CD4-positive, alpha-beta T cell treated with Interleukin-15 for 1 hour (primary cell): Measurements from ENCODE around the gene CD59.
"Not testable (repeated sequence)": the region's sequence is repeated elsewhere in the genome, so short reads cannot be mapped to it uniquely, and the experiment has no call there.

ENCODE experiments used
- DNase-seq: peaks from one replicate; pipeline ENCODE4 v3.0.0-alpha.2; 2020

The CD59 gene

DNA sequence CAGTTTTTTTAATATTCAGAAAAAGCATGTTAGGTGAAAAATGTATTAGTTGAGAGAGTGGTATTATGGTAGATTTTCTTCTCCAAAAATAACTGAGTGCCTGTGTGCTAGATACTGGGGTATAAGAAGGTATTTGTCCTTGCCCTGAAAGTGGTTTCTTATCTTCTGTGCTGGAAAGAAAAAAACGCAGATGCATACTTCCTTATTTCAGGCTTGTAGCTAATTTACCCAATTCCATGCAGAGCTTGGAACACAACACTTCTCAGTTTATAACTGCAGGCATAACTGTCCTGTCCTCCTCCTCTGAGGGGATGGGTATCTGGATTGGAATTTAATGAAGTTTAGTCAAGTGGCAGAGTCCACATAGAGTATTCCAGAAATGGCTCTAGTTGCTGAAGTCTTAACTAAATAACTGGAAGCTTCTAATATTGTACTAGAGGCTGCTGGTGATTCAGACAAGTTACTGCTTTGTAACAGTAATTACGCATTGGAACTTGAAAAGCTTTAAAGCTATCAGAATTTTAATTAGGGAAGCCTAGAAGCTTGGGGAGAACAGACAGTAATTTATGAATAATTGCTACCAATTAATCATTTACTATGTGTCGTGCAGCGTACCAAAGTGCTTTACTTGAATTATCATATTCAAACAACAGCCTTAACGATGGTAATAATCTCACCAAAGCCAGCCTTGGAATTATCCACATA, 22.9 kb downstream of the CD59 start:
- no peak for DNase-seq

- no peak for DNase-seq
Measured at GRCh38 chr11:33712436-33712835, 23.8 kb downstream of the CD59 start.

DNA sequence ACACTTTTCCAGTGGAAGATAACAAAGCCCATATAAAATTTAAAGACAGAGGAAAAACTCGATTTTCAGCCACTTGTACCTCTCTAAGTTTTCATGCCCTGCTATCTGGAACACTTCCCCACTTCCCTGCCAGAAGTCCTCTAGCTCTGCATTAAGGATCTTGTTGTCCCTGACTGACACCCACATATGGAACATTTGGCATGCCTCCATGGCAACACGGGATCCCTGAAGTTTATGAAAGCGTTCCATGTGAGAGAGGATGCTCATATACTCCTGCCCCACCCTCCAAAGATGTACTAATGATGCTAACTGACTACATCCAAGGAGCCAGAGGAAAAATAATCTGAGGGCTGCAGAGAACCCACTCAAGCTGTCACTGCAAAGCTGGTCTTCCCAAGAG, 26.8 kb downstream of the CD59 start:
- no peak for DNase-seq

DNA sequence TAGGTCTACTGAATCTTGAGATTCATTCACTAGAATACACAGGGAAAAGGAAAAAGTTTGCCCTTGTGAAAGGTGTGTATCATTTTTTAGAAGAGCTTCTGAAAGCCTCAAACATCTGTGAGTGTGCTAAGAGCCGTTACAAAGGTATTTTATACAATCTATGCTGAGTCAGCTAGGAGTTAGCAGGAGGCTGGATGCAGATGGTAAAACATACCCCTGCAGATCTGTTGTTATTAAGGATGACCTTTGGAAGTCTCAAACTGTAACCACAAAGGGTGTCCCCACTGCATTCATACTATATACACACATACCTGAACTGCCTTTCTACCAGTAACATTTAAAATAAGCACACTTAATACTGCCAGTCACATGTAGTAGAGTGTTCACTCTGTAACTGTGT, 27.2 kb downstream of the CD59 start:
- no peak for DNase-seq

DNA sequence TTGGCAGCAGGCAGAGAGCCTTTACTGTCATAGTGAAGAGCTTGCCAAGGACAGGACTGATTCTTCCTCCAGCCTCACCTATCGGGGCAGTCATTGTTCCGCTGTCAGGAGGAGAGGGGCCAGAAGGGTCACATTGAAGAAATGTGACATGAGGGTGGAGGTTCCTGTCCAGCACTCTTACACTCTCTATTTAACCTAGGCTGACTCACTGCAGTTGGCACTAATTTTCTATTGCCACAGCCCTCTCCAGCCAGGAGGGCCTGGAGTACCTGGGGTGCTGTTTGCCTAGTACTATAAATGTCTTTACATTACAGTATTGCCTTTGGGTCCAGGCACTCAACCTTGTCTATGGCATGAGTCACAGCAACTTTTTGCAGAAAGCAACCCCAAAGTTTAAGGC, 28.4 kb downstream of the CD59 start:
- not testable (repeated sequence) for DNase-seq

- DNase-seq = no peak
Measured at GRCh38 chr11:33706966-33707365, 29.3 kb downstream of the CD59 start.

DNA sequence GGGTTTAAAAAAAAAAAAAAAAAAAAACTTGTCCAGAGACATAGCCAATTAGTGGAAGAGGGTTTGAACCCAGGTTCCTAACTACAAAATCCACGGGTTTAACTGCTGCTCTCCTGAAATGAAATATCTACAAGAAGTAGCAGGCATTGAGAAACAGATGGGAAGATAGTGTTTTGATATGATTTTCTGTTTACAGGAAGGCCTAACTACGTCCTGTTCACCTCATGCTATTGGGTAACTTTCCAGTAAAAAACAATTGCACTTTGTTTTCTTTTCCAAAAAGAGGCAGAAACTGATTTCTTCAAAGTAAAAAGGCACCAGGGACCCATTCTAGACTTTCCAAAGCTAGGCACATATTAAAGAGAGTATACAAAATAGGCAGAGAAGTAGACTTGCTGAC, 29.7 kb downstream of the CD59 start:
- DNase-seq = no peak

DNA sequence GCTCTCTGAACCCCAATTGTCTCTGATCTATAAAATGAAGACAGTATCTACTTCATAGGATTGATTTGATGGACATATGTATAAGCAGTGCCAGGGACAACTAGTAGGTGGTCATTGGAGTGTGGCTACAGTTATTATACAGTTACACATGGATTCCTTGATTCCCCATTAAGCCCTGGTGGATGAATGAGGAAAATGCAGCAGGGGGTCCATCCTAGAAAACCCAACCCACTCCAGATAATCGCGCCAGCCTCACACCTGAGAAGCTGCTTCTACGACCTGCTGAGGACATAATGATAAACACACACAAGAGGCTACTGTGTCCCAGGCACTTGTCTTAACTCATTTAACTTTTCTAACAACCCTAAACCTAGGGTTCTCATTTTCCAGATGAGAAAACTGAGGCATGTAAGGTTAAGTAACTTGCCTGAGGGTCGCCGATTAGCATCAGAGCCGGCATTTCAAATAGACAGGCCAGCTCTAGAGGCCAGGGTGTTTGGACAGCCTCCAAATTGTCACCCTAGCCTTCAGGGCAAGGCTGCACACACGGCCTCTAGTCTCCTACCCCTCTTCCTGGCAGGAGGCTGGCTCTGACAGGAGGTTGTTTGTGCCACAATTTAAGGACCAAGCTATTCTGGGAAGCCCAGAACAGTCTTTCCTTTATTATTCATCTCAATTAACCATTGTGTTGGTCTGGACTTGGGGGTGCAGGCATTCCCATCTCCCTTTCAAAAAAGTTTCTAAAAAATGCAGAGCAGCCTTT, 31.8 kb downstream of the CD59 start:
- DNase-seq = no peak

- DNase-seq = no peak
Measured at GRCh38 chr11:33703788-33704187, 32.4 kb downstream of the CD59 start.

DNA sequence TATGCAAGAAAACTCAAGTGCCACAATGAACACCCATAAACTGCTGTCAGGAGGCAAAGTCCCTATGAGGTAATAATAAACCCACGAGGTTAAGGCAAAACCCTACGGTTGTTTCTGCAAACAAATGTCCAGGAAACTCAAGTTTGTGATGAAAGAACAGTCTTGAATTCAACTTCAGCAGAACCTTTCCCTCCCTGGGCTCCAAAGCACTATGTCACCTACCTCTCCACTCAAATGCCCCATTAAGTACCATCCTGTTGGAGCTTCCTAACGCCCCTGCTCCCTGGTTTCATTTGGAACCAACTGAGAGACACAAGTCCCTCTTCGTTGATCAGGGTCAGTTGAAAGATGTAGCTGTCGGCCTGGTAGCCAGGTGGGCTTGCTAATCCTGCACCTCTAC, 33.0 kb downstream of the CD59 start:
- no peak for DNase-seq

DNA sequence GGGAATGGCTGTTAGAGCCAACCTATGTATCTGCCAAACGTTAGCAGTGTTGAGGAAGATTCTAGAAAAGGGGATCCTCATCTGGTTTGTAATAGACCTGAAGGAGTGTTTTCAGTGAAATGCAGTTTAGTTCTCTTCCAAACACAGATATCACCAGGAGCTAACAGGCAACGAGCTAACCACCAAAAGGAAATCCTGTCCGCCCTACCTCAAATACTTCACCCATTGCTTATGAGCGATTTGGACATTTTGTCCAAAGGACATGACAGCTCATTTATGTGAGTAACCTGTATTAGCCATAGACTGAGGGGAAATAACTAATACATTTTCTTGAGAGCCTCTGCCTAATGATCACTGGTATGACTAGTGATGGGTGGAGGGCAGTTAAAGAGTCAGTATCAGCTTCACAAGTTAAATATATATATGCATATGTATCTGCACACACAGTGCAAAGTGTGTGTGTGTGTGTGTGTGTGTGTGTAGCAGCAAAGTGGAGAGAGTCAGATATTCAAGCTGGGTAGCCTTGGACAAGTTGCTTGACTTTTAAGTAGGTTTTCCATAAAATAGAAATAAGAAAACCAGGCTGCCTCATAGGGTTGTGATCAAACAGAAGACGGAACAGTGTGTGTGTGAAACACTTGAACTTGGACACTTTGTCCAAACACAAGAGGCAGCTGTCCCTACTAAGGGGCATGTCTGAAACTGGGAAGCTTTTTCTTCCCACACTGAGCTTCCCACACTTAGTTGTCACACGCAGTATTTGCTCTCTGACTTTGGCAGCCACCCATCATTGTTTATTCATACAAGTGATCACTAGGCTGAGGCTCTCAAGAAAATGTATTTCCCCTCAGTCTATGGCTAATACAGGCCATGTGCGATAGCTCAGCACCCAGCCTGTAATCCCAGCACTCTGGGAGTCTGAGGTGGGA, 34.7 kb downstream of the CD59 start:
- DNase-seq = no peak

DNA sequence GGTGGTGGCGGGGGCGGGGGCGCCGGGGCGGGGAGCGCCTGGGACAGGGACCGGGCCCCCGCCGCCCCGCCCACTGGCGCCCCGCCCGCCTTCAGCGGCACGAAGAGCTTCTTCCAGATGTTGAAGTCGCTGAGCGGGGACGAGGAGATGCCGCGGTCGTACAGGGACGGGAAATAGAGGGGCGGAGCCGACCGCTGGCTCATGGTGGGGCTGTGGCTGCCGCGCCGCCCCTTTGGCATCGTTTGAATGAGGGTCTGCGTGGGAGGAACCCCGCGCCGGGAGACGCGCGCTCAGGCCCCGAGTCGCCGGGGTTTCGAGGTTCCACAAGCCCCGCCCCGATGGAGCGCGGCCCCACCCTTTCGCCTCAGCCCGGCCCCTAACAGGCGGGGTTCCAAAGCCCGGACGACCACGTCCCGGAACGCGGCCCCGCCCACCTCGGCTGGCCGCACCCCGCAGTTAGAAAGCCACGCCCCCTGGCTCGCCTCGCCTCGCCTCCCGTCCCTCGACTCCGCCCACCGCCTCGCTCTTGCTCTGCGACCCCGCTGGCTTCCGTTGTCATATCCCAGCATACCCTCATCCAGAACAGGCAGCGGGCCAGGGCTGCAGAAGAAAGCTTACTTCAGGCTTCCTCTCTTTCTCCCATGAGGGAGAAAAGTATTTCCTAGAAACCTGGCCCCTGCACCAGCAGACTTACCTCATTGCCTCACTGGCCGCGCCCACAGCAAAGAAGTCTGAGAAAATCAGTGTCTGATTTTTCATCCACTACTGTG, 35.5 kb downstream of the CD59 start, which contains the start of gene C11orf91:
Gene C11orf91 (minus strand): TSS at position 325 of the 770 bp plus-strand sequence. CDS start 86 bp downstream, at position 239.
- DNase-seq = peak; percentile 91

DNA sequence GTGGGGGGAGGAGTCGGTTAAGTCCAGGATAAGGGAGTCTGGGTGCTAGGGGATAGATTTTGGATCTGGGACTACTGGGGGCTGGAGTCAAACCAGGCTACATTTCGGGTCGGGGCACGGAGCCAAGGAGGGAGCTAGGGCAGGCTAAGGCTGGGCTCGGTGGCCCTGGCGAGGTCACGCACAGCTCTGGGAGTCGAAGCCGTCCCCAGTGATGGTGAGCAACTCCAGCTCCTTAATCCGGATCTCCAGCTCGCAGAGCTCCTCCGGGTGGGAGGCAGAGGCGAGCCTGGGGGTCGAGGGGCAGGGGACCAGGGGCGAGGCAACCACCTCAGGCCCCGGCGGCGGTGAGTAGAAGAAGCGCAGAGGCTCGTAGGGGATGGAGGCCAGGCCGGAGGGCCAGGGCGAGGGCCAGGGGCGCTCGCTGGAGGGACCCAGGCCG, 36.1 kb downstream of the CD59 start:
- DNase-seq = no peak

GRCh38 chr11:33699515-33700062, 36.6 kb downstream of the CD59 start:
- DNase-seq = no peak

GRCh38 chr11:33698921-33699320, 37.3 kb downstream of the CD59 start:
- DNase-seq = no peak

GRCh38 chr11:33697997-33698396, 38.2 kb downstream of the CD59 start:
- no peak for DNase-seq

- no peak for DNase-seq
Measured at GRCh38 chr11:33696931-33697638, 39.1 kb downstream of the CD59 start.

DNA sequence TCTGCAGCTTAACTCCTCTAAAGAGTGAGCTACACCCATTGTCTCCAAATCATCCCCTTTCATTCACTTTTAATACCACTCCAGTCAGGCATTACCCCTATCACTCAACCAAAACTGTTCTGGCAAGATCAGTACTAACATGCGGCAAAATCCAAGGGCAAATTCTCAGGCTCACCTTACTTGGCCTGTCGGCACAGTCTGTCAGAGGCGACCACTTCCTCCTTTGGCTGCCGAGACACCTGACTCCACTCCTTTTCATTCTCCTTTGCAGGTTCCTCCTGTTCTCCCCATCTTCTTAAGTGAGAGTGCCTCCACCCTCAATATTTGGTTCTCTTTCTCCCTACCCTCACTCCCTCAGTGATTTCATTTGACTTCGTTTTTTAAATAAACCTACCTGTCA, 39.8 kb downstream of the CD59 start:
- no peak for DNase-seq

DNA sequence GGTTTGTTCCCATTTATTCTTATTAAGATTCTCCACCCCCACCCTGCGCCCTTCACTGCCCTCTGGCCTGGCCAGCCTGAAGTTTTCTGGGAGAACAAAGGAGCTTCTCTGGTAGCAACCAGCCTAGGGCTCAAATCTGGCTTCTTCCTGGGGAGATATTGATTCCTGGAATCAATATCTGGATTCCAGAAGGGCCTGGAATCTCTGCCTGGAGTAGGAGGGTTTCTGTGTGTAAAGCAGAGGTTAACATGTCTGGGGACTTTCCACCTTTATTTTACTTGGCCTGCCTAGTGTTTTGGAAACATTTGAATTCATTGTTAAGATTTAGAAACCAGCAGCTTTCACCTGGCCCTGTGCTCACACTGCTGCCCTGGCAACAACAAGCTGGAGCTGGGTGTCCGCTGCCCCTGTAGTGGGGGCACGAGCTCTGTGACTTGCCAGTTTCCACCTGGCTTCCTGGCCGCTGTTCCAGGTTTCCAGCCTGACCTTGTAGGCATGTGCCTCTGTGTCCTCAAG, 41.1 kb downstream of the CD59 start:
- DNase-seq = no peak

GRCh38 chr11:33694346-33695050, 41.7 kb downstream of the CD59 start:
- DNase-seq = no peak

DNA sequence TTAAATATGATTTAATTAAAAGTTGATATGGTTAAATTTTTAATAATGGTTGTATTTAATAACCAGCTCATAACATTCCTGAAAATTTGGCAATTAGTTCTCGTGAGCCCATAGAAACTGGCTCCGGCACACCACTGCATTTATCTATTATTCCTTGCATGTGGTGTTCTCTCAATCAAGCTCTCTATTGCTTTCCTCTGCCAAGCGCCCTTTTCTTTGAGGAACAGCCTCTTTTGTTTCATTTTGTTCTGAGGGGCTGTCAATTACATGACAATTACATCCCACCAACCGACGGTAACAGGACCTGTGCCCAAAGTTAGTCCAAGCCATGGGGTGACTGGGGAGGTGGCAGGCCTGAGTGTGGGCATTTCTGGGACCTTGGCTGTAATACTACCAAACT, 43.7 kb downstream of the CD59 start:
- no peak for DNase-seq
